Measurements from ENCODE around the gene MB.
"Not testable (repeated sequence)": the region's sequence is repeated elsewhere in the genome, so short reads cannot be mapped to it uniquely, and the experiment has no call there.

MB gene

GRCh38 chr22:35617137-35617755 is at the start of gene MB:
TSS of gene MB (minus strand) at chr22:35617329. CDS start at chr22:35617257, 72 bp downstream.
- DNase-seq (ENCODE audit: low read depth in 2 of 2): no peak

DNA sequence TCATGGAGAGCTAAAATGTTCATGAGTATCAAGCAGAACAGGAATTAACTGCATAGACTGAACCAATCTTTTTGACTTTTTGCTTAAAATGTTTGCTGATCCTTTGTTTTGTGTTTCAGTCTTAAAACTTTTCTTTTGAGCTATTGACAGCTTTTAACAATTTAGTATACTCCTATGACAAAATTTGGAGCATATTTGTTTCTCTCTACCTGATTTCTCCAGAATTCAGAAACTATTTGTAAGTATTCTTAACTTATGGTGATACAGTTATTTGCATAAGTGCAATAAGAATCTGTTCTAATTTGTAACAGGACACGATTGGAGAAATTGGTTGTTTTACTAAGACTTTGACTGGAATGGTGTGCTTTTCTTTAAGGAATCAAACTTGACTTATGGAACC is 49.6 kb upstream of the MB start:
- not testable (repeated sequence) for DNase-seq (ENCODE audit: low read depth in 2 of 2)

GRCh38 chr22:35664955-35665587 is 47.9 kb upstream of the MB start:
- no peak for DNase-seq (ENCODE audit: low read depth in 2 of 2)

GRCh38 chr22:35663371-35663770 is 46.2 kb upstream of the MB start:
- no peak for DNase-seq (ENCODE audit: low read depth in 2 of 2)

GRCh38 chr22:35662914-35663313 is 45.8 kb upstream of the MB start:
- DNase-seq (ENCODE audit: low read depth in 2 of 2): no peak

- no peak for DNase-seq (ENCODE audit: low read depth in 2 of 2)
Observed at GRCh38 chr22:35661464-35661863, 44.3 kb upstream of the MB start.

GRCh38 chr22:35660291-35661127 is 43.4 kb upstream of the MB start:
- no peak for DNase-seq (ENCODE audit: low read depth in 2 of 2)

GRCh38 chr22:35657571-35658312 is 40.6 kb upstream of the MB start:
- no peak for DNase-seq (ENCODE audit: low read depth in 2 of 2)

- no peak for DNase-seq (ENCODE audit: low read depth in 2 of 2)
Observed at GRCh38 chr22:35656284-35656752, 39.2 kb upstream of the MB start.

GRCh38 chr22:35653824-35654223 is 36.7 kb upstream of the MB start:
- no peak for DNase-seq (ENCODE audit: low read depth in 2 of 2)

DNA sequence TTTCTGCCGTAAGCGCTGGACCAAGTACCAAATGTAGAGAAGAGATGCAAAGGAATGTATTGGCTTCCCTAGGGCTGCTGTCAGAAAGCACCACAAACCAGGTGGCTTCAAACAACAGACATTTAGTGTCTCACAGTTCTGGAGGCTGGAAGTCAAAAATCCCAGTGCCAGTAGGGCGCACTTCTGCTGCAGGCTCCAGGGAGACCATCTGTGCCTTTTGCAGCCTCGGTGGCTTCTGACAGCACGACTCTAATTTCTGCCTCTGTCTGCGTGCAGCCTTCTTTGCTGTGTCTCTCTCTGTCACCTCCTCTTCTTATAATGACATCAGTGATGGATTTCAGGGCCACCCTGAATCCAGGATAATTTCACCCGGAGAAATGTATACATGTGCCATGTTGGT is 34.0 kb upstream of the MB start:
- DNase-seq (ENCODE audit: low read depth in 2 of 2): no peak

DNA sequence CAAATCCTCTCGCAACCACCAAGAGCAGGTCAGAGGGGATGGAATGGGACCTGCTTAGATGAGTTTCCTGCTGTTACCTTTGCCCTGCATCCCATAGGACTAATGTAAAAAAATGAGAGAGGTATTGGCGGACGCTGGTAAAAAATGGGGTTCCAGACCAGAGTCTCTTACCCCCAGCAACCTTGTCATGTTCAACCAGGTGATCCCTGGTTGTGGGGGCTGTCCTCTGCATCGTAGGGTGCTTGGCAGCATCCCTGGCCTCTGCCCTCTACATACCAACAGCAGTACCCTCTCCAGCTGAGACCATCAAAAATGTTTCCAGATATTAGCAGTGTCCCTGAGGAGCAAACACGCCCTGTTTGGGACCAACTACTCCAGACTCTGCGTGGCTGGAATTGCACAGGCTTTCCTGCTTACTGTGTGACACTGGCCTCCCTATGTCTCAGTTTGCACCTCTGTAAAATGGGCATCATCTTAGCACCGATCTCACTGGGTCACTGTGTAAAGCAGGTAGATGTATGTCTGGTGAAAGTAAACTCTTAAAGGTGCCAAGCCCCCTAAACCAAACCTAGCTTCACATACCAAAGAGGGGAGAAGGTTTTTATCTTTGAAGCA is 32.6 kb upstream of the MB start:
- no peak for DNase-seq (ENCODE audit: low read depth in 2 of 2)

- DNase-seq (ENCODE audit: low read depth in 2 of 2): no peak
Observed at GRCh38 chr22:35649026-35649553, 32.0 kb upstream of the MB start.

- DNase-seq (ENCODE audit: low read depth in 2 of 2): peak in 1 of 2 donors; percentile 30
Observed at GRCh38 chr22:35648066-35649025, 31.2 kb upstream of the MB start, which contains the start of gene APOL6. TSS of gene APOL6 (plus strand) at chr22:35648446. CDS start at chr22:35656426, 7,980 bp downstream.

DNA sequence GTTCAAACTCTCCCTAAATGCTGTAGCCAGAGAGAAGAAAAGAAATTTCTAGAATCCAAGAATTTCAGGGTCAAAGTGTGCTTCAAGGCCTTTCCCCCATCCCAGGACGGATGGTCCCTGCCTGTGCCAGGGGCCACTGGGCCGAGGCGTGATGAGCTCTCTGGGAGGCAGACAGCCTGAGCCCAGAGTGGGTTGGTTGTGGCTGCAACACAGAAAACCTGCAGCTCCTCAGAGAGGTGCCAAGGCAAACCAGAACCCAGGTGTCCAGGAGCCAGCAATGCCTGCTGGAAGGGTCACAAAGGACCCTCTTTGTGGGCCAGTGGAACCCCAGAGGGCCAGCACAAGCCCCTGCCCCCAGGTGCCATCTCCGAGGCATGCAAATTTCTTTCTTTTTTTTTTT is 28.5 kb upstream of the MB start:
- DNase-seq (ENCODE audit: low read depth in 2 of 2): no peak

- DNase-seq (ENCODE audit: low read depth in 2 of 2): no peak
Observed at GRCh38 chr22:35643991-35644390, 26.9 kb upstream of the MB start.

- no peak for DNase-seq (ENCODE audit: low read depth in 2 of 2)
Observed at GRCh38 chr22:35642305-35642741, 25.2 kb upstream of the MB start.

DNA sequence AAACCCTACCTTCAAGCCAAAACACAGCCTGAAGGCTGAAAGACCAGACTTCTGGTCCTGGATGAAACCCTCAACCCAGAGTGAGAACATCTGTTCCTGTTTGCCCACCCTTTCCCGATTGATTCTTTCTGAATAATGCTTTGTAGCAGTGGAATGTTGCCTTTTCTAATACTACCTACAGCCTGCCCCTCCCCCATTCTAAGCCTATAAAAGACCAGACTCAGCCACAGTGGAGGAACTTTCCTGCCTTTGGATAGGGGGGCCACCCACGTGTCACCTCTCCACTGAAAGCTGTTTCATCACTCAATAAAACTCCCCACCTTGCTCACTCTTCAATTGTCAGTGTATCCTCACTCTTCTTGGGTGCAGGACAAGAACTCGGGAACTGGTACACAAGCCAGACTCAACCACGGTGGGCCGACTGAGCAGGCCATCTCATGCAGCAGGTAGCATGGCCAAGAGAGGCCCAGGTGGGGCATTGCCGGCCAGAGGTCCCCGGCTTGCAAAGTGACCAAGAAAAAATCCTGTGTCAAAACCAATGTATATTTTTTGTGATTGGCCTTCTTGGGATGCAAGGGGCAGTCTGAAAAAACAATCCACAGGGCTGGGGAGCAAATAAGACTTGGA is 24.5 kb upstream of the MB start:
- no peak for DNase-seq (ENCODE audit: low read depth in 2 of 2)

- no peak for DNase-seq (ENCODE audit: low read depth in 2 of 2)
Observed at GRCh38 chr22:35638410-35638809, 21.3 kb upstream of the MB start.
